GM18907 (cell line): ENCODE results near the gene GPAM.

ENCODE experiments used
- ATAC-seq: cut with Tn5 transposase; IDR thresholded peaks from one replicate; pipeline ENCODE4 v1.9.1; 2021; ENCODE audit warnings: mild to moderate bottlenecking, moderate library complexity; ENCODE audit not compliant: unreplicated experiment

GPAM gene

GRCh38 chr10:112185959-112186358, 2.4 kb upstream of the GPAM start:
- no peak for ATAC-seq

- ATAC-seq, result no peak
Observed at GRCh38 chr10:112184379-112184778, 814 bp upstream of the GPAM start.

DNA sequence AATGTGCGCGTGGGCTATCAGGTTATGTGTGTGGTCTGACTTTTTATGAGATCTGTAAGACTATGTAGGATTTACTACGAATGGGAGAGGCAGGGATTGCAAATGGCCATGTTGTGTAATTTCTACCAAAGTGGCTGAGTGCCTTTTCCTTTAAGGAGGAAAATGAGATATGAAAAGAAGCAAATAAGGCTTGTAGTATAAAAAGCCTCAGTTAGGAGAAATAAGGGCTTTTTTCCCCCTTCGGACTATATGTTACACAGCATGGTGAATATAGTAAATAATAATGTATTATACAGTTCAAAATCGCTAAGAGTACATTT, 447 bp upstream of the GPAM start:
- no peak for ATAC-seq

- no peak for ATAC-seq
Observed at GRCh38 chr10:112182784-112183328, 709 bp downstream of the GPAM start.

GRCh38 chr10:112177247-112177646, 6.3 kb downstream of the GPAM start:
- no peak for ATAC-seq

DNA sequence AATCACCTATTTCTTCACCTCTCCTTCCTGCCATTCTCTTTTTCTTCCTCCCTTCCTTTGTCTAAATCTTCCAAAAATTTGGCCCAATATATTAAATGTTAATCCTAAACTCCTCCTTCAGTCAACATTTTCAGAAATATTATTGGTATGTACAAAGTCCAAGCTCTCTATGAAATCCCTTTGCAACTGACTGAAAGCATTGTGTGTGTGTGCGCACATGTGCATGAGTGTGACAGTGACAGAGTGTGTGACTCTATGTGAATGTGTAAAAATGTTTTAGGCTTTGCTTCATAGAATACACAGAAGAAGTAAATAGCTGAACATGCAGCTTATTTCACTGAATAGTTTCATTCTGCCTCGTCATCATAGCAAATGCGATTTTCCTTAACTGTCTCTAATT, 7.0 kb downstream of the GPAM start:
- ATAC-seq, result no peak

DNA sequence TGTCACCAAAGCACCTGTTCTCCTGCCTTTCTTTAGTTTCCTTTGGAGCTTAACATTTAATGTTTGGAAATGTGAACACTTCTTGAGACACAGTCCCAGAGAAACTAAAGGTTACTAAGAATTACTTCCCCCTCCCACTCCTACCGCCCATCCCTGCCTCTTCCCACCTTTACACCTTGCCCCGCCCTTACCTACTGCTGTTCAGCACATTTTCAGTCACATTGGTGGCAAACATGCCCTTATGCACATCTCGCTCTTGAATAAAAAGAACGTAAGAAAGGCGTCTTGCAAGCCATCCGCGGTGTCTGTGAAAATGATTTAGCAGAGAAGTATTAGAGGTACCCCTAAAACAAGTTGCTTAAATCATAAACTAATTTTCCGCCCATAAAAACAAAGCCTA, 8.2 kb downstream of the GPAM start:
- ATAC-seq, result no peak

DNA sequence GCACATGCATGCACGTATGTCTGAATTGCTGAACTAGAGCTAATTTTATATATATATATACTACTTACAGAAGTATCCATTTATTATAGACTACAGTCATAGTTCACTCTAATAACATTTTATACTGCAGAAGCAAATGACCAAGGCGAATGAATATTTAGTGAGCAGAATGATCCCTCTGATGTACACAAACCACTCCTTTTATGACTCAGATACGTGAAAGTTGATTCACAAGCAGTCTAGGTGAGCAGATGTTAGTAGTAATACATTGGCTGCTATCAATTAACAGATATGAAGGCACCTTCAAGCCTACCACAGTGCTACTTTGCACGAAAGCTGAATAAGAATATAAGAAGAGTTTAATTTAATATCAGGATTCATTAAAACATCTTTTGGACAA, 10.4 kb downstream of the GPAM start:
- no peak for ATAC-seq

GRCh38 chr10:112168733-112169132, 14.8 kb downstream of the GPAM start:
- ATAC-seq, result no peak

- no peak for ATAC-seq
Observed at GRCh38 chr10:112166800-112167199, 16.8 kb downstream of the GPAM start.

- no peak for ATAC-seq
Observed at GRCh38 chr10:112161757-112162518, 21.6 kb downstream of the GPAM start.

DNA sequence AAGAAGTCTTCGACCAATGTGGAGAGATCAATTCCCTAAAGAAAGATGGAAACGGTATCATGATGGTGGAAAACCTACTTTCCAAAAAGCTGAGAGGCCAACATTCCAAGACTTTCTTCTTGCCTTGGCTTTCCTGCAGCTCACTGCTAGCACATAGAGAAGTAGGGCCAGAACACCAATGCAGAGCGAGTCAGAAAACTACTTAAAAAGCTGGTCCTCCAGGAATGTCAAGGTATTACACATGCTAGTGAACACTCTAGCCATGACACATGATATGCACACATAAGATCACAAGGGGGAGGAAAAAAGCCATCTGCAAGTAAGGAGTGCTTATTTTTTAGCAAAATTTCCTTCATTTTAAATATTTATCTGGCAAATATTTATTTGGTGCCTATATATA, 22.7 kb downstream of the GPAM start:
- no peak for ATAC-seq

DNA sequence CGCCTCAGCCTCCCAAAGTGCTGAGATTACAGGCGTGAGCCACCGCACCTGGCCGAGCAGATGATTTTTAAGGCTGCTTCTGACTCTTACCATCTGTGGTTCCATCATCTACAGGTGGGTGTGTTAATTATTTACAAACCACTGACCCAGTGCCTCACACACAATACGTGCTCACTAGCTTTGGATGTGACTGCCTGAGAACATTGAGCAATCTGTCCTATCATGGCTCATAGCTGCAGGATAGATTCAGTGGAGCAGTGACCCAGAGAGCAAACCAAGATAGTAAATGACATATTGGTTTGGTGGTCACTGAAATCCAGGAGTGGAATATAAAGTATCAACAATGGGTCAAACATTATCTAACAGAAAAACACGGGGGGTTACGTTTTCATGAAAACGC, 24.1 kb downstream of the GPAM start:
- no peak for ATAC-seq

- ATAC-seq, result no peak
Observed at GRCh38 chr10:112151524-112152039, 32.0 kb downstream of the GPAM start.

- no peak for ATAC-seq
Observed at GRCh38 chr10:112148331-112148730, 35.2 kb downstream of the GPAM start.

DNA sequence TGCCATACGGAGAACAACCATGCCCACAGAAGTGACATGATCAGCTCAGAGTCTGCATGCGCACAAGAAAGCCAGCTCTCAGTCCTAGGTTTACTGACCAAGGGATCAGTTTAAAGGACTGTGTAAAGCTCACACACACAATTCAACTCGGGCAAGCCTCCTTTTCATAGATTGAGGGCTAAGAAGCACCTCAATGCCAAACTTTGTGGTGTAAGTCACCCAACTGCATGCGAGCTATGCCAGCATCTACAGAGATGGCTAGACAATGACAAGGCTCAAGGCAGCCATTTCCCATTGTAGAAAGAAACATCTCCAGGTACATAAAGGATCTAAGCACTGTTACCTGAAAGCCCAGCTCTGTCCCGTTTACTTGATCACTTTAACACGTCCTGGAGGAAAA, 36.8 kb downstream of the GPAM start:
- no peak for ATAC-seq

DNA sequence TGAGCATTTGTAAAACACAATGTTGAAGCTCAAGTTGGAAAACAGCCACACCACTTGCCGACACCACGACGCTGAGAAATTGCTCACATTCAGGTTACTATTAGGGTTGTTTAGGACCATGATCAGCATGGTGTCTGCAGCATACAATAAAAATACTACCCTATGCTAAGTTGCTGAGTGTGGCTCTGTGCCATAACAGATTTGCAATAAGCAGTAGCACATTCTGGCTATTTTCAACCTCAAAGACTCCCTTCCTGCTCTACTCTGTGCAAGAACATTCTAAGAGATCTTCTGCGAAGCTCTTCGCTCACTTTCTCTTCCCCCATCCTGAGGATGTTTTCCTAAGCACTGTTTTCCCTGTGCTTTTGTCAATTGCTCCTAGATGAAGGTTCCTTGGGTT, 38.3 kb downstream of the GPAM start:
- ATAC-seq, result no peak

DNA sequence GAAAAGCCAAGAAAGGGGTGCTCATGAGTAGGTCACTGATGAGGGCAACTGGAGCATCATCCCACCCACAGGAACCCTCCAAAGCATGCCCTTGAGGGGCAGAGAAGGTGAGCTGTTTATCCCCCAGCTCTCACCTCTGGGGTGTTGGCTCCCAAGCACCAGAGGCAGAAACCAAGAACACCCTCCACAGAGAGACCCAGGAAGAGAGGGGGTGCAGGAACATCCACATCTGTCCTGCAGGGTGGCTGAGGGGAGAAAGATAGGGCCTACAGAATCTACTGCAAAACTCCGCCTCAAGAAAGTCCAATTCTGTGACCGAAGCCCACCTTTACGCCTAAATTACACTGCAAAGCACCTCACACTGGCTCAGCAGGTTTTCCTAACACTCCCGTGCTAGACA, 40.1 kb downstream of the GPAM start:
- ATAC-seq, result no peak

DNA sequence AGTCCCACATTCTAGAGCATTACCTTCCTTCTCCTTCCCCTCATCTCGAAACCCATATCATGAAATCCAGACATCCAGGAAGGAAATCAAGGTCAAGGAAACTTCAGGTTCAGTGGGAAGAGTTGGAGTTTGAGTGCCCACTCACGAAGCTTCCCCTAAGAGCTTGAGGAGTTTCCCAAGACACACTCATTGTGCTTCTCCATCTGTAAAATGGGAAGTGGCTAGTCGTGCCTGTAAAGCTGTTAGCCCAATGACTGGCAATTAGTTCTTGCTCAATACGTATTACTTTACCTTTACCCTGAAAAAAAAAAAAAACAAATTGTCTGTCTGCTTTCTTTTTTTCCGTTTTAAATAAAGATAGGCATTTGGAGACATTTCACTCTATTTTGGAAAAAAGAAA, 42.3 kb downstream of the GPAM start:
- no peak for ATAC-seq

DNA sequence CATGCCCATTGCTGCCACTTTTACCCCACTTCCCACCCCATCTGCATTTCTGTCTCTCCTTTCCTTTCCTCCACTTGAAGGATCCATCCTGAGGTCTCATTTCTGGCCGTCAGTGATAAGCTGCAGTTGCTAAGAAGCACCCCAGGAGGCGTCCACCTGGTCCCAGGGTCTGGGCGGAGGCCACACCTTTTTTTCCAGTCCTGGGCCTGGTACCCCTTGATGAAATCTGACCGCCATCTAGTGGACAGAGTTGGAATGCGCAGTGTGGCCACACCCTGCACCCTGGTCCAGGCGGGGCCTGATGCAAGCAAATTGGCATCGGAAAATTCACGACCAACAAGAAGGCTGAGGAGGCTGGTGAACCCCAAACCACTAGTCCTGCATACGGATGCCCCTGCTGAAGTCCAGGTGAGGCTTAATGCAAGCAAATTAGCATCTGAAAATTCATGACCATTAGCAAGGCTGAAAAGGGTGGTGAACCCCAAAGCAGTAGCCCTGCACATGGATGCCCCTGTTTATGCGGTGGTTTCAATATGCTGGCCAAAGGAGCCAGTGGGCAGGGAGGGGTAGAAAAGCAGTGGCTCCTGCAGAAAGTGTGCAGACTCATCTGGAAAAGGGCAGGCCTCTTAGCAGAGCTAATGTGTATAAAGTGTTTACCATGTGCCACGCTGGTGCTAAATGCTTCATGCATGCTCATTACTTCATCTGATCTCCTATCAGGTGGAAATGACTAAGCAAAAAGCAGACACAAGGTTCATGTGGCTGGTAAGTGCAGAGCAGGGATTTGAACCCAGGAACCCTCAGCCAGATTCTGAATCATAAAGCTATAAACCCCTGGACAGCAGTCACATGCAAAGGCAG, 43.2 kb downstream of the GPAM start:
- ATAC-seq, result peak; percentile 100

DNA sequence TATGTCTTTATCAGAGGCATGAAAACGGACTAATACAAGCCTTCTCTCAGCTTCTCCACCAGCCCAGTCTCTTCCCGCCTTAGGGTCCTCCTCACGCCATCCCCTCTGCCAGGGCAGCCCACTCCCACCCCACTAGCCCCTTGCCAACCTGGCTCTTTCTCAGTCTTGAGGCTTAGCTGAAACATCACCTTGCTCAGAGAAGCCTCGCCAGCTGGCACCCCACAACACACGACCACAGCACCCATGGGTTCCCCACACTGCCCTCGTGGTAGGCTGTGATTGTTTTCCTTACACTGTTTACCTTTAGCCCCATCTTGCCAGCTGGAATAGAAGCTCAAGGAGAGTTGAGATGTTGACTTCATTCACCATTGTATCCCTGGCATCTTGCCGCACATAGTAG, 44.4 kb downstream of the GPAM start:
- ATAC-seq, result no peak
